Fibroblast of lung (primary cell): ENCODE measurements around the gene FRAT2. TPM values are rescaled to one million over a fixed set of nuclear protein-coding genes. Genes with fewer than 3 reads are reported as not detected.

Source experiments
- DNase-seq, 2 donors: peaks; one replicate each; pipeline versions ENCODE4 v3.0.0 to v3.0.0-alpha.2; 2010; ENCODE audit warnings: low read depth in 2 of 2
- H2AFZ ChIP-seq: 2 replicates; pipeline ENCODE4 v1.5.1; 2012; ENCODE audit warnings: low read length, control low read depth, inconsistent platforms
- H3K27ac ChIP-seq: 2 replicates; pipeline ENCODE4 v1.5.1; 2011; ENCODE audit warnings: low read length, control low read depth; ENCODE audit not compliant: insufficient read depth
- H3K27me3 ChIP-seq: 2 replicates; pipeline ENCODE4 v1.5.1; 2011; ENCODE audit warnings: mild to moderate bottlenecking, low read length; ENCODE audit not compliant: control insufficient read depth, insufficient read depth
- H3K36me3 ChIP-seq: 2 replicates; pipeline ENCODE4 v1.5.1; 2011; ENCODE audit warnings: low read length; ENCODE audit not compliant: control insufficient read depth, insufficient read depth
- H3K4me1 ChIP-seq: 2 replicates; pipeline ENCODE4 v1.5.1; 2011; ENCODE audit warnings: low read length; ENCODE audit not compliant: control insufficient read depth, insufficient read depth; ENCODE audit errors: extremely low read depth
- H3K4me2 ChIP-seq: 2 replicates; pipeline ENCODE4 v1.5.1; 2011; ENCODE audit warnings: low read length, control low read depth; ENCODE audit not compliant: insufficient read depth; ENCODE audit errors: extremely low read depth
- H3K4me3 ChIP-seq, 4 experiments: fragments of 200-600 bp in 1 of 4; sonication (generic) in 1 of 4; replicated peaks in 1 of 4; 2 replicates each; pipeline ENCODE4 v1.5.1; 2011 to 2016; ENCODE audit warnings: low read length in 4 of 4, low read depth in 3 of 4, mild to moderate bottlenecking in 3 of 4, control low read depth in 2 of 4, inconsistent platforms in 1 of 4, mixed read lengths in 1 of 4; ENCODE audit not compliant: insufficient read depth in 1 of 4; ENCODE audit errors: control extremely low read depth in 1 of 4
- H3K79me2 ChIP-seq: 2 replicates; pipeline ENCODE4 v1.5.1; 2012; ENCODE audit warnings: mild to moderate bottlenecking, low read length, inconsistent platforms; ENCODE audit not compliant: control insufficient read depth, insufficient read depth
- H3K9ac ChIP-seq: 2 replicates; pipeline ENCODE4 v1.5.1; 2011; ENCODE audit warnings: mild to moderate bottlenecking, low read length, control low read depth; ENCODE audit not compliant: insufficient read depth
- H3K9me3 ChIP-seq: 2 replicates; pipeline ENCODE4 v1.5.1; 2012; ENCODE audit warnings: low read depth, low read length; ENCODE audit not compliant: control insufficient read depth, insufficient read depth
- H4K20me1 ChIP-seq: 2 replicates; pipeline ENCODE4 v1.5.1; 2011; ENCODE audit warnings: low read length; ENCODE audit not compliant: control insufficient read depth, insufficient read depth; ENCODE audit errors: extremely low read depth
- EZH2 ChIP-seq: IDR thresholded peaks from 2 replicates; pipeline ENCODE4 v1.5.1; 2012; ENCODE audit warnings: low read length, control low read depth, mild to moderate bottlenecking; ENCODE audit errors: missing control alignments
- polyA plus RNA-seq, 2 donors: library from polyadenylated mRNA; depleted of rRNA in 1 of 2; stranded (reverse) in 1 of 2; unstranded in 1 of 2; fragments of >200 nt; gene quantifications; 2 replicates each; pipeline ENCODE4 v1.2.1, GENCODE V29; 2011 to 2012; ENCODE audit warnings: missing spikeins in 1 of 2
- total RNA-seq: library from RNA; depleted of rRNA; stranded (reverse); fragments of >200 nt; gene quantifications from 2 replicates; pipeline ENCODE4 v1.2.1, GENCODE V29; 2014
- TF ChIP-seq, protein P1 (sequence below), 2 donors: IDR thresholded peaks in 1 of 2; conservative IDR thresholded peaks in 1 of 2; 1 replicate in 1 of 2; 2 replicates in 1 of 2; pipeline ENCODE4 v1.5.1; 2011 to 2012; ENCODE audit warnings: low read length in 2 of 2, control low read depth in 1 of 2, inconsistent platforms in 1 of 2, low read depth in 1 of 2, mild to moderate bottlenecking in 1 of 2

FRAT2 gene
- total and polyA plus RNA-seq, 2 donors (not counting 1 experiment from before 2014, with no cell fraction given), result 2.0 to 5.3 TPM

DNA sequence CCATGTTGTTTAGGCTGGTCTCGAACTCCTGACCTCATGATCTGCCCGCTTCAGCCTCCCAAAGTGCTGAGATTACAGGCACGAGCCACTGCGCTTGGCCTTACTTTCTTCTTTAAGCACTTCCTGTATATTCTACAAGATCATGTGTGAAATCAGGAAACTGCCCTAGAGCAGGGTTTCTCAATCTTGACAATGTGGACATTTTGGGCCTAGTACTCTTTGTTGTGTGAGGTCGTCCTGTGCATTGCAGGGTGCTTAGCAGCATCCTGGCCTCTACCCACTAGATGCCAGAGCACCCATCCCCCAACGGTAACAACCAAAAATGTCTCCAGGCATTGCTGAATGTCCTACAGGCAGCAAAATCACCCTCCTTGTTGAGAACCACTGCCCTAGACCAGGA lies 41.9 kb upstream of the FRAT2 start:
- Histone ChIP-seq H3K9ac (no peak overlapping the region), H4K20me1 (no peaks in the 10 kb centered on the region), H3K4me1 (no peaks in the 10 kb centered on the region), H3K27me3 (no peaks in the 10 kb centered on the region), H3K79me2 (no peaks in the 10 kb centered on the region), H2AFZ (no peak overlapping the region), H3K27ac (no peak overlapping the region), H3K9me3 (no peaks in the 10 kb centered on the region), H3K4me2 (no peak overlapping the region), H3K4me3 (no peak overlapping the region), H3K36me3 (peaks cover 16% of the 10 kb centered on the region)
- TF ChIP-seq EZH2, result no peak
- TF ChIP-seq, protein P1, sequence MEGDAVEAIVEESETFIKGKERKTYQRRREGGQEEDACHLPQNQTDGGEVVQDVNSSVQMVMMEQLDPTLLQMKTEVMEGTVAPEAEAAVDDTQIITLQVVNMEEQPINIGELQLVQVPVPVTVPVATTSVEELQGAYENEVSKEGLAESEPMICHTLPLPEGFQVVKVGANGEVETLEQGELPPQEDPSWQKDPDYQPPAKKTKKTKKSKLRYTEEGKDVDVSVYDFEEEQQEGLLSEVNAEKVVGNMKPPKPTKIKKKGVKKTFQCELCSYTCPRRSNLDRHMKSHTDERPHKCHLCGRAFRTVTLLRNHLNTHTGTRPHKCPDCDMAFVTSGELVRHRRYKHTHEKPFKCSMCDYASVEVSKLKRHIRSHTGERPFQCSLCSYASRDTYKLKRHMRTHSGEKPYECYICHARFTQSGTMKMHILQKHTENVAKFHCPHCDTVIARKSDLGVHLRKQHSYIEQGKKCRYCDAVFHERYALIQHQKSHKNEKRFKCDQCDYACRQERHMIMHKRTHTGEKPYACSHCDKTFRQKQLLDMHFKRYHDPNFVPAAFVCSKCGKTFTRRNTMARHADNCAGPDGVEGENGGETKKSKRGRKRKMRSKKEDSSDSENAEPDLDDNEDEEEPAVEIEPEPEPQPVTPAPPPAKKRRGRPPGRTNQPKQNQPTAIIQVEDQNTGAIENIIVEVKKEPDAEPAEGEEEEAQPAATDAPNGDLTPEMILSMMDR (conservative IDR thresholded peaks at IDR 0.05 in 1 of 2, IDR thresholded peaks at IDR 0.05 in 1 of 2; ENCODE audit: low read depth in 1 of 2, low read length in 2 of 2), result no peak
- DNase-seq, result no peak

DNA sequence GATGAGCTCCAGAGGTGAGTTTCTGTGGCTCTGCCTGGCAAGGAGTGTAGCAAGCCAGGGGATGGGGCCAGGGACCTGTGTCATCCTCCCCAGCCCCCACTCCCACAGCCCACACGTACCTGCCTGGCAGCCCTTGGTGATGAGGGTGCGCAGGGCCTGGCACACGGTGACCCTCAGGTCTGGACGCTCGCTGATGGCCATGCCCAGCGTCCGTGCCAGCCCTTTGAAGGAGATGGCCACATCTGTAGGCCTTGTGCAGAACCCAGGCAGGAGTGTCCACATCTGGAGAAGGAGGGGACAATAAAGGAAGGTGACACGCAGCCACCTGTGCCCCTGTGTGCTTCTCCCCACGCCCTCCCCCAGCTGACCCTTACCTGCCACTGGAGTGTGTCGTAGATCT lies 38.9 kb upstream of the FRAT2 start:
- H4K20me1 ChIP-seq, result no peaks in the 10 kb centered on the region
- no peaks in the 10 kb centered on the region for H3K4me1 ChIP-seq
- H3K4me3 ChIP-seq, result no peak overlapping the region
- no peaks in the 10 kb centered on the region for H3K79me2 ChIP-seq
- H3K27me3 ChIP-seq, result no peaks in the 10 kb centered on the region
- TF ChIP-seq EZH2, result no peak
- TF ChIP-seq, protein P1 (conservative IDR thresholded peaks at IDR 0.05 in 1 of 2, IDR thresholded peaks at IDR 0.05 in 1 of 2; ENCODE audit: low read depth in 1 of 2, low read length in 2 of 2), result no peak
- no peak overlapping the region for H3K9ac ChIP-seq
- no peaks in the 10 kb centered on the region for H3K9me3 ChIP-seq
- no peak overlapping the region for H3K27ac ChIP-seq
- no peak overlapping the region for H3K4me2 ChIP-seq
- H3K36me3 ChIP-seq, result peaks cover 20% of the 10 kb centered on the region
- DNase-seq, result no peak
- no peak overlapping the region for H2AFZ ChIP-seq

DNA sequence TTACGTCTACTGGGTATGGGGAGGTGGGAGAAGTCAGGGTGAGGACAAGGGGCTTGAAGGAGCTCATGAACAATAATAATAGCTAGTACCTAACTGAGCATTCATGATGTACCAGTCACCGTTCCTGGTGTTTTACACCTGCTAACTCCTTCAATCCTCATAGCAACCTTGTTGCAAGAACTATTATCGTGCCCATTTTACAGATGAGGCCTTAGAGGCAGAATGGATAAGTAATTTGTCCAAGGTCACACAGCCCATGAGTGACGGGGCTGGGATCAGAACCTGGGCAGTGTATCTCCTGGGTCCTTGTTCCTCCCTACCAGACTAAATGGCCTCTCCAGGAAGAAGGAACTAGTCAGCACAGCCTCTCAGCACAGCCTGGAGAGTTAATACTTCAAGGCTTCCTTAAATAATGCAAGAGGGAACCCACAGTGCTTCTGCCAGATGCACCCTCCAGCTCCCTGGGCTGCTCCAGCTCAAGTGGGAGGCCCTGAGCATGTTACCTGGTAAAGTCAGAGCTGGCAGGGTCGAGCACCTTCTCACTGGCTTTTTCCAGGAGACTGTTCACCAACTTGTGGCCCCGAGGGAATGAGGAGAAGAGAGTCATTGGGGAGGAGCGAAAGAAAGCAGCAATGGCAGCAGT lies 37.8 kb upstream of the FRAT2 start:
- Histone ChIP-seq H3K9ac (no peak overlapping the region), H3K4me2 (no peak overlapping the region), H2AFZ (no peak overlapping the region), H3K36me3 (peaks cover 20% of the 10 kb centered on the region), H3K27ac (no peak overlapping the region), H3K4me1 (no peaks in the 10 kb centered on the region), H4K20me1 (no peaks in the 10 kb centered on the region), H3K79me2 (no peaks in the 10 kb centered on the region), H3K9me3 (no peaks in the 10 kb centered on the region), H3K4me3 (no peak overlapping the region), H3K27me3 (no peaks in the 10 kb centered on the region)
- no peak for DNase-seq
- no peak for TF ChIP-seq EZH2
